ENCODE data around the gene CDH2.
A peak's percentile ranks its signal among the peaks of the same experiment; 100 is the strongest.

CDH2 gene

GRCh38 chr18:28189400-28190239 is 12.7 kb upstream of the CDH2 start:
- TF ChIP-seq POLR2AphosphoS5 (IDR thresholded peaks at IDR 0.05; ENCODE audit: borderline replicate concordance, low read depth, low read length) = no peak
- H3K9ac ChIP-seq (ENCODE audit: insufficient read length) = no peak overlapping the region
- no peaks in the 10 kb centered on the region for H3K9me3 ChIP-seq (ENCODE audit: low read depth, low read length)
- no peak overlapping the region for H3K27ac ChIP-seq
- peak; percentile 1 for DNase-seq (ENCODE audit: low read depth, low spot score)
- H3K36me3 ChIP-seq (ENCODE audit: insufficient read depth, low read length) = no peaks in the 10 kb centered on the region
- H3K4me3 ChIP-seq = no peak overlapping the region

DNA sequence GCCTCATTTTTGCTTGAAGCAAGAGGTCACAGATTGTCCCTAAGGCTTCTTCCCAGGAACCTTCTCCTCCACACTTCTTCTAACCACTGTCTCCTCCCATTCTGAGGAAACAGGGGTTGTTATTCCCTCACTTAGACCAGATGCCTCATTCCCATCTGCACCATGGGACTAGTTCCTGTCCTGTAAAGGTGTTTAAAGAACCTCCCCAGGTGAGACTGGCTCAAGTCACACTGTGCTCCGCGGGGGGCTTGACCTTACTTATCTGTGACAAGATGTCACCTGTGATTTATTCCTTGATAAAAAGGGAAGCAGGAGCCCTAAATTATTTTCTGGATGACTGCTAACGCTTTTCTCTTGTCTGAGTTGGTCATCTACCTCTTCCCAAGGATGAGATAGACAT is 8.2 kb upstream of the CDH2 start:
- no peak for TF ChIP-seq POLR2AphosphoS5 (IDR thresholded peaks at IDR 0.05; ENCODE audit: borderline replicate concordance, low read depth, low read length)
- no peak overlapping the region for H3K27ac ChIP-seq
- no peaks in the 10 kb centered on the region for H3K36me3 ChIP-seq (ENCODE audit: insufficient read depth, low read length)
- no peaks in the 10 kb centered on the region for H3K9me3 ChIP-seq (ENCODE audit: low read depth, low read length)
- H3K9ac ChIP-seq (ENCODE audit: insufficient read length) = no peak overlapping the region
- no peak overlapping the region for H3K4me3 ChIP-seq
- no peak for DNase-seq (ENCODE audit: low read depth, low spot score)

DNA sequence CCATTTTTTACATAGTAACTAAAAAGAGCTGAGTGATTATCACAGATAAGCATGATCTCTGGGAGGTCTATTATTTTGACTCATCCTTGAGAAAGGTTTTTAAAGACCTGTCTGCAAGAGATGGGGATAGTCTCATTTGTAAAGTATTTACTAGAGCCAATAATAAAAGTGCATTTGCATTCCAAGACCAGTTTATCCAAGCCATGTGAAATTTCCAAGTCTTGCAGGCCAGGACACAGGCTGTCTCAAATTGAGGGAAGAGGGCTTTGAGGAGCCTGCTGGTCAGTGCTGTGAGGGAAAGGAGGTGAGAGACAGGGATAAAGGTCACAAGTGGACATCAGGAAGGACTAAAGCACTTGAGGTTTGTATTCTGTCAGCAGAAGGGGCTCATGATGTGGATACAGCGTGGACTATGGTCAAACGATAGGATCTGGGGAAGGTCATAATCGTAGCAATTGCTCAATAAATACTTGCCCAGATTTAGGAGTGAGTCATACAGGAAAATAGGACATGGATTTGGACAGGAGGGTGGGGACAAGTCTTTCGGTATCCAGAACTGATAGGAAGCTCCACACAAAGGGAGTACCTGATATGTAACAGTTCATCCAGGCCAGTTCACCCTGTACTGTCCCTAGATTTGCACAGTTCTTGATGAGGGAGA is 6.6 kb upstream of the CDH2 start:
- no peak overlapping the region for H3K4me3 ChIP-seq
- no peaks in the 10 kb centered on the region for H3K36me3 ChIP-seq (ENCODE audit: insufficient read depth, low read length)
- no peak for DNase-seq (ENCODE audit: low read depth, low spot score)
- no peak for TF ChIP-seq POLR2AphosphoS5 (IDR thresholded peaks at IDR 0.05; ENCODE audit: borderline replicate concordance, low read depth, low read length)
- no peak for TF ChIP-seq EZH2 (IDR thresholded peaks at IDR 0.05)
- TF ChIP-seq FOXP2 (optimal IDR thresholded peaks at IDR 0.05; ENCODE audit: control extremely low read depth, extremely low read length, insufficient read depth) = no peak
- no peak overlapping the region for H3K27ac ChIP-seq
- no peaks in the 10 kb centered on the region for H3K9me3 ChIP-seq (ENCODE audit: low read depth, low read length)
- no peak overlapping the region for H3K9ac ChIP-seq (ENCODE audit: insufficient read length)

DNA sequence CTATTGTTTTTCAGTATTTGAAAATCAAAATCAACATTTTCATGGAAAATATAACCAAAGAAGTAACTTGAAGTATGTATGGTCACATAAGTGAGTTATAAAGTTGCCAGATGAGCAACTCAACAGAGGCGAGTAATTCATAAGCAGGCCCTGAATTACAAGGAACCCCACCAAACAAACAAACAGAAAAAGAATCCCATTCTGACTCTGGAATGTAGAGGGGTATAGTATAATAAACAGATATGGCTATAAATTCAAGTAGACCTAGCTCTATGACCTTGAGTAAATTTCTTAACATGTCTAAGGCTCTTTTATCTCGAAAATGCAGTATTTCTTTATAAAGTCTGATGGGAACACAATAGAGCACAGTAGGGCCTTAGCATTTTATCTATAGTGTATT is 4.7 kb upstream of the CDH2 start:
- Histone ChIP-seq H3K9ac (ENCODE audit: insufficient read length) (no peak overlapping the region), H3K27ac (no peak overlapping the region), H3K36me3 (ENCODE audit: insufficient read depth, low read length) (no peaks in the 10 kb centered on the region), H3K4me3 (no peak overlapping the region), H3K9me3 (ENCODE audit: low read depth, low read length) (no peaks in the 10 kb centered on the region)
- no peak for TF ChIP-seq EZH2 (IDR thresholded peaks at IDR 0.05)
- TF ChIP-seq POLR2AphosphoS5 (IDR thresholded peaks at IDR 0.05; ENCODE audit: borderline replicate concordance, low read depth, low read length) = no peak
- TF ChIP-seq FOXP2 (optimal IDR thresholded peaks at IDR 0.05; ENCODE audit: control extremely low read depth, extremely low read length, insufficient read depth) = no peak
- no peak for DNase-seq (ENCODE audit: low read depth, low spot score)

- Histone ChIP-seq H3K9ac (ENCODE audit: insufficient read length) (no peak overlapping the region), H3K27ac (no peak overlapping the region), H3K36me3 (ENCODE audit: insufficient read depth, low read length) (no peaks in the 10 kb centered on the region), H3K4me3 (no peak overlapping the region), H3K9me3 (ENCODE audit: low read depth, low read length) (no peaks in the 10 kb centered on the region)
- no peak for DNase-seq (ENCODE audit: low read depth, low spot score)
- TF ChIP-seq POLR2AphosphoS5 (IDR thresholded peaks at IDR 0.05; ENCODE audit: borderline replicate concordance, low read depth, low read length) (no peak), EZH2 (IDR thresholded peaks at IDR 0.05) (no peak), FOXP2 (optimal IDR thresholded peaks at IDR 0.05; ENCODE audit: control extremely low read depth, extremely low read length, insufficient read depth) (no peak)
These were observed 1.8 kb upstream of the CDH2 start for GRCh38 chr18:28178720-28179119.

DNA sequence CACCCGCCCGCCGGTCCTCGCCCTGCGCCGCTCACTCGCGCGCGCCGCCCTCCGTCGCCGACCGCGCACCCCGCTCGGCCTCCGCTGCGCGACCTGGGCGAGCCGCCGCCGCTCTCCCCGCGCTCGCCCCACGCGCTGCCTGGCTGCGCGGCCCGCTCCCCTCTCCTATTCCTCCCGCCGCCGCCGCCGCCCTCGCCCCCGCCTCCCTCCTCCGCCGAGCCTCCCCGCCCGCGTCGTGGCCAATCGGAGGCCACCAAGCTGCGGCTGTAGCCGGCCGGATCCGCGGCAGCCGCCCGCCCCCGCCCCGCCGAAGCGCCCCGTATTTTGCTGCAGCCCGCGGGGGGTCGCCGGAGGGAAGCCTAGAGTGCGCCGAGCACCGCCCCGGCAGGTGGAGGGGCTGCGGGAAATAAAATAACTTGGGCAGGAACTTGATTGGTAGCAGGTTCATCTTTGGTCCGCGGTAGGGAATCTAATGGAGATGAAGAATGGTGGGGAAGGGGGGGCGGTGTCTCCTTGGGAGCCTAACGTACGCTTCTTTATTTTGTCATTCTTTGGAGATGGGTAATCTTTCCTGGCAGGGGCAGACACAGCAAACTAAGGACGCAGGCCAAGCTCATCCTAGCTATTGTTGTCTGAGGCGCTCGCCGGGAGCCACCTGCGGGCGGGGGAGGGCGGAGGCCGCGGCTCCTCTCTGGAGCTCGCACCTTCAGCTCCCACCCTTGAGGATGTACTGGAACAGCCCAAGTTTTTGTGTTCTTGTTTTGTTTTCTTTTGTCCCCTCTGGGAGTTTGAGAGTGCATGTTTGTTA is 1.1 kb upstream of the CDH2 start:
- Histone ChIP-seq H3K27ac (no peak overlapping the region), H3K9ac (ENCODE audit: insufficient read length) (no peak overlapping the region), H3K36me3 (ENCODE audit: insufficient read depth, low read length) (no peaks in the 10 kb centered on the region), H3K9me3 (ENCODE audit: low read depth, low read length) (no peaks in the 10 kb centered on the region), H3K4me3 (no peak overlapping the region; the same call in 1 of the 2 replicates)
- no peak for DNase-seq (ENCODE audit: low read depth, low spot score)
- TF ChIP-seq POLR2AphosphoS5 (IDR thresholded peaks at IDR 0.05; ENCODE audit: borderline replicate concordance, low read depth, low read length) = no peak
- TF ChIP-seq EZH2 (IDR thresholded peaks at IDR 0.05) = peak; percentile 49
- TF ChIP-seq FOXP2 (optimal IDR thresholded peaks at IDR 0.05; ENCODE audit: control extremely low read depth, extremely low read length, insufficient read depth) = no peak

GRCh38 chr18:28176698-28176947 is 307 bp downstream of the CDH2 start:
- H3K9ac ChIP-seq (ENCODE audit: insufficient read length) = no peak overlapping the region

DNA sequence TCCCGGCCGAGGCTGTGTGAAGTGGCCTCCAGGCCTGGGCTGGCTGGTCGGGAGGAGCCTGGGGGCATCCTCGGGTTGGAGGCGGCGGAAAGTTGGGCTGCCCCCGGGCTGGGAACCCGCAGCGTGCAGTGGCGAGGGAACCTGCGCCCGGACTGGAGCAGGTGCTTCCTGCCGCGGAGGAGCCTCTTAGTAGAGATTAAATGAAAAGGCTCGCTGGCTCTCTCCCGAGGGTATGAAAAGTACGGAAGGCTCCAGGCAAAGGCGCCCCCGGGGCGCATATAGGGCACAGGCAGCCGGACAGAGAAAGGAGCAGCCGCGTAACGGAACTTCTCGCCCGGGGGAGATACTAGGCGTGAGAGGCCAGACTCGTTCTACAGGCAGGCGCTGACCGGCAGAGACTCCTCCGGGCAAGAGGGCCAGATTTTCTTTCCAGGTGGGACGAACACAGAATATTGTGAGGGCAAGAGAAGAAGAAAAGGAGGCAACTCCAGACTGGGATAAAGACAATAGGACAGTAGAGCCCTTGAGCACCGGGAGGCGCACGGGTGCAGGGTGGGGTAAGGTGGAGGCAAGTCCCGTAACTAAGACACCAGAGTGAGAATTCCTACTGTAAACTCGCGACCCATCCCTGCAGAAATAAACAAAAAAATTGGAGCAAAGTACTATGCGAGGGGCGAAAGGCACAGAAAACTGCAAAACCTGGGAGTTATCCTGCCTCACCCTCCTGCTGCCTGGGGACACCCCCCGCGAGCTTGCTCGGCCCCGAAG is 816 bp downstream of the CDH2 start:
- no peaks in the 10 kb centered on the region for H3K36me3 ChIP-seq (ENCODE audit: insufficient read depth, low read length)
- H3K27ac ChIP-seq = no peak overlapping the region
- no peak overlapping the region for H3K9ac ChIP-seq (ENCODE audit: insufficient read length)
- no peak for DNase-seq (ENCODE audit: low read depth, low spot score)
- H3K9me3 ChIP-seq (ENCODE audit: low read depth, low read length) = no peaks in the 10 kb centered on the region
- H3K4me3 ChIP-seq = 0 out of 2 replicates have a peak overlapping the region, but pooled peaks have one; percentile 33
- TF ChIP-seq EZH2 (IDR thresholded peaks at IDR 0.05) = no peak
- TF ChIP-seq POLR2AphosphoS5 (IDR thresholded peaks at IDR 0.05; ENCODE audit: borderline replicate concordance, low read depth, low read length) = no peak
- no peak for TF ChIP-seq FOXP2 (optimal IDR thresholded peaks at IDR 0.05; ENCODE audit: control extremely low read depth, extremely low read length, insufficient read depth)

More at GRCh38 chr18:28176698-28176947, 307 bp downstream of the CDH2 start:
- TF ChIP-seq FOXP2 (optimal IDR thresholded peaks at IDR 0.05; ENCODE audit: control extremely low read depth, extremely low read length, insufficient read depth) (no peak), EZH2 (IDR thresholded peaks at IDR 0.05) (no peak), POLR2AphosphoS5 (IDR thresholded peaks at IDR 0.05; ENCODE audit: borderline replicate concordance, low read depth, low read length) (no peak)
- no peak overlapping the region for H3K27ac ChIP-seq
- no peaks in the 10 kb centered on the region for H3K36me3 ChIP-seq (ENCODE audit: insufficient read depth, low read length)
- no peak for DNase-seq (ENCODE audit: low read depth, low spot score)
- 0 out of 2 replicates have a peak overlapping the region, but pooled peaks have one; percentile 33 for H3K4me3 ChIP-seq
- H3K9me3 ChIP-seq (ENCODE audit: low read depth, low read length) = no peaks in the 10 kb centered on the region

Measured in SK-N-MC (cell line).